Mucosa of descending colon (tissue), 3 donors: ENCODE measurements around the gene SND1. TPM values are rescaled to one million over a fixed set of nuclear protein-coding genes. Genes with fewer than 3 reads are reported as not detected.
A peak's percentile ranks its signal among the peaks of the same experiment; 100 is the strongest.

ENCODE experiments used
- ATAC-seq: fragments of 200-7000 bp; cut with Tn5 transposase; one replicate; pipeline ENCODE4 v1.9.1; 2020; ENCODE audit warnings: mild to moderate bottlenecking, moderate library complexity
- DNase-seq, 3 donors: peaks; one replicate each; pipeline ENCODE4 v3.0.0-alpha.2; 2020
- H3K36me3 ChIP-seq: fragments of 200-600 bp; one replicate; pipeline ENCODE4 v1.8.0; 2021; ENCODE audit warnings: low read depth, mild to moderate bottlenecking
- H3K4me1 ChIP-seq: fragments of 200-600 bp; one replicate; pipeline ENCODE4 v1.8.0; 2021; ENCODE audit warnings: low read depth, mild to moderate bottlenecking
- H3K4me3 ChIP-seq: fragments of 200-600 bp; one replicate; pipeline ENCODE4 v1.8.0; 2021; ENCODE audit warnings: mild to moderate bottlenecking
- H3K9me3 ChIP-seq: fragments of 200-600 bp; one replicate; pipeline ENCODE4 v1.8.0; 2021; ENCODE audit warnings: mild to moderate bottlenecking
- intact Hi-C, 2 donors: fragments of 100-400 bp; cut with DNase I in 1 of 2; cut with micrococcal nuclease in 1 of 2; formaldehyde crosslinking; loops; one replicate each; pipeline versions ENCODE4 v1.11.0 to v1.11.1; 2022; cut with DNase I, micrococcal nuclease
- long read RNA-seq, 2 donors: library from polyadenylated mRNA; unstranded; transcript quantifications; one replicate each; pipeline ENCODE4 v2.0.0, GENCODE V29; 2019 to 2021
- total RNA-seq, 3 donors: library from RNA; stranded (reverse); fragmentation: NEBNext Ultra II Directional in 2 of 3; extraction: Animal tissue kit (Norgen Biotek cat#: 25700) in 2 of 3; gene quantifications; one replicate each; pipeline versions ENCODE4 v1.2.1 to v1.2.4, GENCODE V29; 2021 to 2023
- TF ChIP-seq, protein P1 (sequence below): fragments of 200-600 bp; IDR thresholded peaks from one replicate; pipeline ENCODE4 v1.8.0; 2022; ENCODE audit warnings: antibody characterized with exemption, mild to moderate bottlenecking
- donor health status: DM: no; HTN: no; CAD: no; lungs with moderate emphysema.
- donor health status: DM: no; HTN: no; CAD: no.
- donor health status: DM: no; HTN: yes; CAD: no.

The SND1 gene
- total RNA-seq, result 100 to 1,000 TPM in 2 of 3 donors, 10 to 100 TPM in 1; 99.0 to 131 (median 106) TPM
- long read RNA-seq, donor 1, transcript SND1-201 (24 exons, 3,476 nt), result major isoform, 72 of 112 reads
- long read RNA-seq, donor 1, partial matches to known transcripts, result 32 of 112 reads
- long read RNA-seq, donor 1, other reads (novel, unspliced or antisense), result 8 of 112 reads
- long read RNA-seq, donor 2, transcript SND1-201 (24 exons, 3,476 nt), result major isoform, 47 of 61 reads
- long read RNA-seq, donor 2, partial matches to known transcripts, result 10 of 61 reads
- long read RNA-seq, donor 2, other reads (novel, unspliced or antisense), result 4 of 61 reads

- Histone ChIP-seq H3K4me3 (peak within 1 kb of the TSS; percentile 68), H3K9me3 (no peaks in the 10 kb centered on the region), H3K4me1 (peaks cover 10% of the 10 kb centered on the region), H3K36me3 (no peaks in the 10 kb centered on the region)
- TF ChIP-seq, protein P1, sequence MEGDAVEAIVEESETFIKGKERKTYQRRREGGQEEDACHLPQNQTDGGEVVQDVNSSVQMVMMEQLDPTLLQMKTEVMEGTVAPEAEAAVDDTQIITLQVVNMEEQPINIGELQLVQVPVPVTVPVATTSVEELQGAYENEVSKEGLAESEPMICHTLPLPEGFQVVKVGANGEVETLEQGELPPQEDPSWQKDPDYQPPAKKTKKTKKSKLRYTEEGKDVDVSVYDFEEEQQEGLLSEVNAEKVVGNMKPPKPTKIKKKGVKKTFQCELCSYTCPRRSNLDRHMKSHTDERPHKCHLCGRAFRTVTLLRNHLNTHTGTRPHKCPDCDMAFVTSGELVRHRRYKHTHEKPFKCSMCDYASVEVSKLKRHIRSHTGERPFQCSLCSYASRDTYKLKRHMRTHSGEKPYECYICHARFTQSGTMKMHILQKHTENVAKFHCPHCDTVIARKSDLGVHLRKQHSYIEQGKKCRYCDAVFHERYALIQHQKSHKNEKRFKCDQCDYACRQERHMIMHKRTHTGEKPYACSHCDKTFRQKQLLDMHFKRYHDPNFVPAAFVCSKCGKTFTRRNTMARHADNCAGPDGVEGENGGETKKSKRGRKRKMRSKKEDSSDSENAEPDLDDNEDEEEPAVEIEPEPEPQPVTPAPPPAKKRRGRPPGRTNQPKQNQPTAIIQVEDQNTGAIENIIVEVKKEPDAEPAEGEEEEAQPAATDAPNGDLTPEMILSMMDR, result no peak
- peak; percentile 99 to 100 (median 100) for DNase-seq
- intact Hi-C loops, result no loop called here
- peak; percentile 97 for ATAC-seq
Observed at GRCh38 chr7:127651556-127652332, at the start of gene SND1. Gene SND1, plus strand, starts transcription at chr7:127652194. Its CDS starts 180 bp downstream, at chr7:127652374.

DNA sequence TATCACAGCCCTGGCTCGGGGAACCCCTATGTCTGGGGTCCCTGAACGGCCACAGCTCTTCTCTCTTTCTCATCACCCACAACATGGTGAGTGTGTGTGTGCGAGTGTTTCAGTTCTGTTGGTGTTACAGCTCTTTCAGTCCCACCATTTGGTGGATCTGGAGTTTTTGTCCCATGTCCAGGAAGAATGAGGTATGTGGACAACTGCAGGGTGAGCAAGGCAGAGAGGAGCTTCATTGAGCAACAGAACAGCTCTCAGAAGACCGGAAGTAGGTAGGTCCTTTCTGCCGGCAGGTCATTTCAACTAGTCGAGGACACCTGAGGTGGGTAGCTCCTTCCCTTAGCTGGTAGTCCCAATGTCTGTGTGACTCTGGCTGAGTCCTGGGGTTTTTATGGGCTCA lies 43.5 kb upstream of the SND1 start:
- Histone ChIP-seq H3K36me3 (no peaks in the 10 kb centered on the region), H3K9me3 (no peaks in the 10 kb centered on the region), H3K4me1 (no peaks in the 10 kb centered on the region), H3K4me3 (no peak overlapping the region)
- DNase-seq, result no peak
- TF ChIP-seq, protein P1, result no peak
- no peak for ATAC-seq
- intact Hi-C loops, result no loop called here

GRCh38 chr7:127609297-127609696 lies 42.7 kb upstream of the SND1 start:
- no peaks in the 10 kb centered on the region for H3K36me3 ChIP-seq
- no peaks in the 10 kb centered on the region for H3K9me3 ChIP-seq
- H3K4me1 ChIP-seq, result no peaks in the 10 kb centered on the region
- DNase-seq (no peak), ATAC-seq (no peak)
- TF ChIP-seq, protein P1, result no peak
- H3K4me3 ChIP-seq, result no peak overlapping the region
- intact Hi-C loops, result no loop called here

- no peaks in the 10 kb centered on the region for H3K36me3 ChIP-seq
- DNase-seq (no peak), ATAC-seq (no peak)
- H3K9me3 ChIP-seq, result no peaks in the 10 kb centered on the region
- H3K4me3 ChIP-seq, result no peak overlapping the region
- intact Hi-C loops, result no loop called here
- TF ChIP-seq, protein P1, result no peak
- H3K4me1 ChIP-seq, result no peaks in the 10 kb centered on the region
Observed at GRCh38 chr7:127612263-127612662, 39.7 kb upstream of the SND1 start.

- no peaks in the 10 kb centered on the region for H3K9me3 ChIP-seq
- TF ChIP-seq, protein P1, result no peak
- H3K4me1 ChIP-seq, result no peaks in the 10 kb centered on the region
- no peak for DNase-seq
- H3K36me3 ChIP-seq, result no peaks in the 10 kb centered on the region
- H3K4me3 ChIP-seq, result no peak overlapping the region
- ATAC-seq, result no peak
- intact Hi-C loops, result no loop called here
Observed at GRCh38 chr7:127616724-127617123, 35.3 kb upstream of the SND1 start.
